HG03039 (cell line): Measurements from ENCODE around the gene HOXD4.

Experiments
- ATAC-seq: cut with Tn5 transposase; IDR thresholded peaks from one replicate; pipeline ENCODE4 v1.9.1; 2021; ENCODE audit warnings: mild to moderate bottlenecking, moderate library complexity; ENCODE audit not compliant: unreplicated experiment

HOXD4 gene

GRCh38 chr2:176170602-176171305, 19.4 kb downstream of the HOXD4 start:
- no peak for ATAC-seq

GRCh38 chr2:176171351-176172006, 20.1 kb downstream of the HOXD4 start:
- no peak for ATAC-seq

- ATAC-seq = no peak
Observed at GRCh38 chr2:176172007-176172894, 20.9 kb downstream of the HOXD4 start.

- no peak for ATAC-seq
Observed at GRCh38 chr2:176172895-176173566, 21.7 kb downstream of the HOXD4 start.

GRCh38 chr2:176173567-176174381, 22.4 kb downstream of the HOXD4 start:
- no peak for ATAC-seq

GRCh38 chr2:176174382-176174823, 23.1 kb downstream of the HOXD4 start:
- ATAC-seq = no peak

- no peak for ATAC-seq
Observed at GRCh38 chr2:176174824-176175708, 23.7 kb downstream of the HOXD4 start.

GRCh38 chr2:176175709-176176607, 24.6 kb downstream of the HOXD4 start:
- ATAC-seq = no peak

- no peak for ATAC-seq
Observed at GRCh38 chr2:176177580-176178037, 26.3 kb downstream of the HOXD4 start.

GRCh38 chr2:176178038-176178756, 26.8 kb downstream of the HOXD4 start:
- ATAC-seq = no peak

- ATAC-seq = no peak
Observed at GRCh38 chr2:176178757-176179295, 27.5 kb downstream of the HOXD4 start.

- no peak for ATAC-seq
Observed at GRCh38 chr2:176181551-176181950, 30.2 kb downstream of the HOXD4 start.

- ATAC-seq = no peak
Observed at GRCh38 chr2:176182671-176183070, 31.3 kb downstream of the HOXD4 start.

GRCh38 chr2:176184749-176185148, 33.4 kb downstream of the HOXD4 start:
- no peak for ATAC-seq

GRCh38 chr2:176186024-176186423, 34.7 kb downstream of the HOXD4 start:
- no peak for ATAC-seq

- no peak for ATAC-seq
Observed at GRCh38 chr2:176187200-176187898, 36.0 kb downstream of the HOXD4 start.
